Kidney (tissue), 14 donors: ENCODE results near the gene ESAM. TPM values are rescaled to one million over a fixed set of nuclear protein-coding genes. Genes with fewer than 3 reads are reported as not detected.

Source experiments
- DNase-seq, 5 donors: peaks; one replicate each; pipeline ENCODE4 v3.0.0-alpha.2; 2013 to 2020
- FAIRE-seq: peaks from 2 replicates; lab custom pipeline; 2012; peaks lifted over from hg19 to GRCh38; lab: Jason Lieb, UNC
- H3K27ac ChIP-seq, 2 donors: one replicate each; pipeline ENCODE4 v1.7.0; 2013; ENCODE audit warnings: low read depth in 2 of 2, low read length in 2 of 2, inconsistent platforms in 1 of 2
- H3K27me3 ChIP-seq: one replicate; pipeline ENCODE4 v1.7.1; 2013; ENCODE audit warnings: low read length, inconsistent platforms; ENCODE audit not compliant: control insufficient read depth, insufficient read depth
- H3K36me3 ChIP-seq, 3 donors: one replicate each; pipeline versions ENCODE4 v1.7.0 to v1.7.1; 2013; ENCODE audit warnings: low read length in 3 of 3, control low read depth in 1 of 3, inconsistent platforms in 1 of 3; ENCODE audit not compliant: insufficient read depth in 3 of 3, control insufficient read depth in 2 of 3
- H3K4me1 ChIP-seq, 3 donors: one replicate each; pipeline versions ENCODE4 v1.7.0 to v1.7.1; 2013; ENCODE audit warnings: low read length in 3 of 3, inconsistent platforms in 1 of 3, low read depth in 1 of 3; ENCODE audit not compliant: control insufficient read depth in 2 of 3, insufficient read depth in 2 of 3
- H3K4me3 ChIP-seq, 3 donors: one replicate each; pipeline versions ENCODE4 v1.7.0 to v1.8.1; 2013; ENCODE audit warnings: low read length in 3 of 3, control low read depth in 1 of 3, inconsistent platforms in 1 of 3
- H3K9ac ChIP-seq, 3 donors: one replicate each; pipeline versions ENCODE4 v1.7.0 to v1.7.1; 2013; ENCODE audit warnings: low read length in 3 of 3, control low read depth in 1 of 3, inconsistent platforms in 1 of 3
- H3K9me3 ChIP-seq, 3 donors: one replicate each; pipeline versions ENCODE4 v1.7.0 to v1.7.1; 2013; ENCODE audit warnings: low read length in 3 of 3, control low read depth in 1 of 3, inconsistent platforms in 1 of 3; ENCODE audit not compliant: control insufficient read depth in 2 of 3, insufficient read depth in 1 of 3
- CTCF ChIP-seq: IDR thresholded peaks from 3 replicates; pipeline ENCODE4 v1.5.1; 2012; ENCODE audit warnings: mild to moderate bottlenecking, moderate library complexity, borderline replicate concordance; ENCODE audit not compliant: insufficient read depth; ENCODE audit errors: extremely low read depth
- intact Hi-C: fragments of 100-400 bp; cut with DNase I; formaldehyde crosslinking; loops from one replicate; pipeline ENCODE4 v1.11.1; 2022
- polyA plus RNA-seq: library from polyadenylated mRNA; stranded (reverse); fragments of 350-450 nt; fragmentation: Illumina TruSeq; extraction: RNeasy Lipid Tissue Mini Kit (QIAGEN cat#74804); gene quantifications from one replicate; pipeline ENCODE4 v1.2.3, GENCODE V29; 2014; ENCODE audit warnings: low read depth, low replicate concordance; ENCODE audit not compliant: insufficient read depth
- total RNA-seq: library from RNA; stranded (reverse); fragmentation: NEBNext Ultra II Directional; extraction: Animal tissue kit (Norgen Biotek cat#: 25700); gene quantifications from one replicate; pipeline ENCODE4 v1.2.1, GENCODE V29; 2021
- donor health status: control.
- donor health status: control.
- donor health status: control.
- donor health status: control.
- donor health status: control.
- donor health status: DM: yes; HTN: yes; CAD: no.
- donor health status: Normal renal cell carcinoma (clear cell type).

The ESAM gene
- total and polyA plus RNA-seq, 2 donors from 2014 or later = 63.0 to 85.8 TPM

GRCh38 chr11:124752471-124753102 lies 9.5 kb downstream of the ESAM start:
- DNase-seq (peak in 1 of 5 donors; percentile 33), FAIRE-seq (no peak)
- intact Hi-C loops = no loop called here
- Histone ChIP-seq H3K9me3 (no peaks in the 10 kb centered on the region), H3K9ac (no peak overlapping the region), H3K36me3 (peaks cover 0 to 3% (median 0%) of the 10 kb centered on the region in 3 donors), H3K4me3 (no peak overlapping the region), H3K27me3 (peaks cover 51% of the 10 kb centered on the region), H3K27ac (no peak overlapping the region), H3K4me1 (peaks cover 0 to 8% (median 0%) of the 10 kb centered on the region in 3 donors)
- no peak for TF ChIP-seq CTCF

- FAIRE-seq = no peak
Measured at GRCh38 chr11:124751741-124752470, 10.2 kb downstream of the ESAM start, which contains the start of gene VSIG2. Gene VSIG2, minus strand, starts transcription at chr11:124752255. Its CDS starts 118 bp downstream, at chr11:124752137.

GRCh38 chr11:124751391-124751740 lies 10.7 kb downstream of the ESAM start:
- Histone ChIP-seq H3K4me1 (peaks cover 0 to 15% (median 0%) of the 10 kb centered on the region in 3 donors), H3K27ac (no peak overlapping the region), H3K36me3 (peaks cover 0 to 3% (median 0%) of the 10 kb centered on the region in 3 donors)

More at GRCh38 chr11:124751741-124752470, 10.2 kb downstream of the ESAM start, which contains the start of gene VSIG2:
- Histone ChIP-seq H3K9me3 (no peaks in the 10 kb centered on the region), H3K27ac (no peak within 1 kb of the TSS), H3K27me3 (peaks cover 46% of the 10 kb centered on the region), H3K36me3 (peaks cover 0 to 3% (median 0%) of the 10 kb centered on the region in 3 donors), H3K4me1 (peaks cover 0 to 13% (median 0%) of the 10 kb centered on the region in 3 donors), H3K4me3 (no peak within 1 kb of the TSS), H3K9ac (no peak within 1 kb of the TSS)
- intact Hi-C loops = no loop called here
- DNase-seq = peak in 2 of 5 donors; percentile 48 to 71
- TF ChIP-seq CTCF = no peak

More at GRCh38 chr11:124751391-124751740, 10.7 kb downstream of the ESAM start:
- intact Hi-C loops = no loop called here
- Histone ChIP-seq H3K27me3 (peaks cover 42% of the 10 kb centered on the region), H3K9ac (no peak overlapping the region), H3K9me3 (no peaks in the 10 kb centered on the region), H3K4me3 (no peak overlapping the region)
- TF ChIP-seq CTCF = no peak
- DNase-seq (peak in 1 of 5 donors; percentile 73), FAIRE-seq (no peak)
